Activated B cell treated with CpG ODN at 0.5 μM for 24 hours (primary cell): ENCODE results near the gene GPR22. TPM values are rescaled to one million over a fixed set of nuclear protein-coding genes. Genes with fewer than 3 reads are reported as not detected.

Source experiments
- ATAC-seq: fragments of 200-7000 bp; cut with Tn5 transposase; one replicate; pipeline ENCODE4 v1.10.0; 2021; ENCODE audit warnings: low read depth, mild to moderate bottlenecking, moderate library complexity
- CTCF ChIA-PET: fragments of 350-600 bp; sonication (Branson Sonifier 250); formaldehyde crosslinking; loops from one replicate; lab custom pipeline; 2021; ENCODE audit warnings: antibody characterized with exemption; lab: Charles Lee
- POLR2A ChIA-PET: fragments of 350-600 bp; sonication (Branson Sonifier 250); formaldehyde crosslinking; loops from one replicate; lab custom pipeline; 2021; ENCODE audit warnings: antibody characterized with exemption; lab: Charles Lee
- DNase-seq: peaks from one replicate; pipeline ENCODE4 v3.0.0; 2022
- H3K27ac Mint-ChIP-seq: one replicate; pipeline ENCODE4 v1.8.0; 2020; ENCODE audit warnings: mixed read lengths
- H3K27me3 Mint-ChIP-seq: one replicate; pipeline ENCODE4 v1.8.0; 2021; ENCODE audit warnings: mixed read lengths
- H3K36me3 Mint-ChIP-seq: one replicate; pipeline ENCODE4 v1.8.0; 2021; ENCODE audit warnings: low read depth, mixed read lengths
- H3K4me1 Mint-ChIP-seq: one replicate; pipeline ENCODE4 v1.8.0; 2021; ENCODE audit warnings: mixed read lengths
- H3K4me3 Mint-ChIP-seq: one replicate; pipeline ENCODE4 v1.8.0; 2020; ENCODE audit warnings: mild to moderate bottlenecking, mixed read lengths
- H3K9me3 Mint-ChIP-seq: one replicate; pipeline ENCODE4 v1.8.0; 2020; ENCODE audit warnings: mixed read lengths
- intact Hi-C: fragments of 100-400 bp; cut with micrococcal nuclease; formaldehyde crosslinking; loops from one replicate; pipeline ENCODE4 v1.15.1; 2024
- total RNA-seq: library from RNA; stranded (reverse); gene quantifications from 2 replicates; pipeline ENCODE4 v1.2.3, GENCODE V29; 2022
- TF ChIP-seq, protein P1 (sequence below): fragments of 200-600 bp; IDR thresholded peaks from one replicate; pipeline ENCODE4 v1.8.0; 2022; ENCODE audit warnings: antibody characterized with exemption, mild to moderate bottlenecking

The GPR22 gene
- total RNA-seq, 1 donor from 2014 or later = not detected

GRCh38 chr7:107463139-107464078, 6.4 kb upstream of the GPR22 start:
- ATAC-seq = peak; percentile 75
- Mint-ChIP-seq H3K9me3 (no peaks in the 10 kb centered on the region), H3K4me1 (no peaks in the 10 kb centered on the region), H3K27ac (no peak overlapping the region), H3K36me3 (peaks cover 7% of the 10 kb centered on the region), H3K27me3 (no peaks in the 10 kb centered on the region), H3K4me3 (no peak overlapping the region)
- ChIA-PET CTCF (interaction anchor here (0.6 to 3.8 kb wide), 22 partner anchors 9 to 683 kb away, joined by 3 to 93 read pairs (median 4); no protein-coding TSS in a partner anchor), POLR2A (interaction anchor here (0.7 to 1.2 kb wide), 2 partner anchors 100 to 260 kb away, joined by 3 to 20 read pairs; no protein-coding TSS in a partner anchor)
- TF ChIP-seq, protein P1, sequence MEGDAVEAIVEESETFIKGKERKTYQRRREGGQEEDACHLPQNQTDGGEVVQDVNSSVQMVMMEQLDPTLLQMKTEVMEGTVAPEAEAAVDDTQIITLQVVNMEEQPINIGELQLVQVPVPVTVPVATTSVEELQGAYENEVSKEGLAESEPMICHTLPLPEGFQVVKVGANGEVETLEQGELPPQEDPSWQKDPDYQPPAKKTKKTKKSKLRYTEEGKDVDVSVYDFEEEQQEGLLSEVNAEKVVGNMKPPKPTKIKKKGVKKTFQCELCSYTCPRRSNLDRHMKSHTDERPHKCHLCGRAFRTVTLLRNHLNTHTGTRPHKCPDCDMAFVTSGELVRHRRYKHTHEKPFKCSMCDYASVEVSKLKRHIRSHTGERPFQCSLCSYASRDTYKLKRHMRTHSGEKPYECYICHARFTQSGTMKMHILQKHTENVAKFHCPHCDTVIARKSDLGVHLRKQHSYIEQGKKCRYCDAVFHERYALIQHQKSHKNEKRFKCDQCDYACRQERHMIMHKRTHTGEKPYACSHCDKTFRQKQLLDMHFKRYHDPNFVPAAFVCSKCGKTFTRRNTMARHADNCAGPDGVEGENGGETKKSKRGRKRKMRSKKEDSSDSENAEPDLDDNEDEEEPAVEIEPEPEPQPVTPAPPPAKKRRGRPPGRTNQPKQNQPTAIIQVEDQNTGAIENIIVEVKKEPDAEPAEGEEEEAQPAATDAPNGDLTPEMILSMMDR = no peak
- DNase-seq = no peak
- intact Hi-C loops = loop anchor here (1.0 to 5.0 kb wide), 7 partner anchors 198 to 684 kb away; partner anchors contain the start of gene CBLL1

DNA sequence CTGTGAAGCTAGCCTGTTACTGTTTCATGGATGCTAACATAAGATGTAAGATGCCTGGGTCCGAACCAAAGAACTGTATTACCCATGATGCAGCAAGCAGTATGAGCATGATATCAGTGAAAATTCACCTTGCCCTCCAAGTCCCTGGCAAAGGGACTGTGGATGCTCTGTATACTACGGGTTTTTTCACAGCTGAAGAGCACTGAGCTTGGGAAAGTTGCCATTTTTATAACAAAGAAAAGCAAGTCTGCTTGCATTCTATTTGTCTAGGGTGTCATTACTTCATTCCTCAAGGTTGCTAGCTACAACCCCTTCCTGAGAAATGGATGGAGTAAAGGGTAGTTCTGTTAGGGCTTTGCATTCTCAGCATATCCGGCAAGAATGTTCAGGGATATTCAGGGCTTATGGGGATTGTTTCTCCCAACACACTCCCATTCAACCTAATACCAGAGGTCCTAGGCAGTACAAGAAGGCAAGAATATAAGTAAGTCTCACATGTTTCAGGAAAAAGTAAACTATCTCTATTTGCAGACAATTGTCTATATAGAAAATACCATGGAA, 5.1 kb upstream of the GPR22 start:
- TF ChIP-seq, protein P1 = no peak
- ATAC-seq (no peak), DNase-seq (no peak)
- Mint-ChIP-seq H3K36me3 (no peaks in the 10 kb centered on the region), H3K27me3 (no peaks in the 10 kb centered on the region), H3K4me3 (no peak overlapping the region), H3K4me1 (no peaks in the 10 kb centered on the region), H3K9me3 (no peaks in the 10 kb centered on the region), H3K27ac (no peak overlapping the region)
- CTCF ChIA-PET = interaction anchor here (1.3 to 3.8 kb wide), 5 partner anchors 15 to 415 kb away, joined by 4 to 93 read pairs (median 13); no protein-coding TSS in a partner anchor
- intact Hi-C loops = loop anchor here (1.0 to 5.0 kb wide), 4 partner anchors 197 to 683 kb away; partner anchors contain the start of gene CBLL1
- POLR2A ChIA-PET = no interaction called here

DNA sequence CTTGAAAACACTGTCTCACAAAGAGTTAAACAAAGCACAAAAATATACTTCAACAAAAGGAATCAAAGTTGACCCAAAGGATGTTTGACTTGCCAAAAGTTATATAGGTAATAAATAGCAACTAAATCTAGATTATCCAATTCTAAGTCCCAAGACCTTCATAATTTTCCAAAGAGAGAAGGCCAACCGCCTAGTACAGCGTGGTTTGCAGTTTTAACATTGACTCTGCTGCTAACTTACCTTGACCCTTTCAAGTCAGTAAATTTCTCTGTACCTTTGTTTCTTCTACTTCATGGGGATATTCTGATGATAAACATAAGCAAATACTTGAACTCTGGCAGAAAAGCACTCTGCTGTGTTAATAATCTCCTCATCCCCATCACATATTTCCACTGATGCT, 1.9 kb upstream of the GPR22 start:
- Mint-ChIP-seq H3K4me1 (peaks cover 6% of the 10 kb centered on the region), H3K9me3 (no peaks in the 10 kb centered on the region), H3K36me3 (no peaks in the 10 kb centered on the region), H3K4me3 (no peak overlapping the region), H3K27me3 (no peaks in the 10 kb centered on the region), H3K27ac (no peak overlapping the region)
- CTCF ChIA-PET = no interaction called here
- intact Hi-C loops = no loop called here
- POLR2A ChIA-PET = no interaction called here
- DNase-seq = no peak
- ATAC-seq = no peak
- TF ChIP-seq, protein P1 = no peak

GRCh38 chr7:107468824-107469223, 1.0 kb upstream of the GPR22 start:
- ChIA-PET POLR2A (no interaction called here), CTCF (no interaction called here)
- intact Hi-C loops = no loop called here
- Mint-ChIP-seq H3K4me3 (no peak overlapping the region), H3K4me1 (peaks cover 6% of the 10 kb centered on the region), H3K27ac (no peak overlapping the region), H3K9me3 (no peaks in the 10 kb centered on the region), H3K36me3 (no peaks in the 10 kb centered on the region), H3K27me3 (no peaks in the 10 kb centered on the region)
- TF ChIP-seq, protein P1 = no peak
- DNase-seq (no peak), ATAC-seq (no peak)
